Measurements from ENCODE around the gene TBATA.

DNA sequence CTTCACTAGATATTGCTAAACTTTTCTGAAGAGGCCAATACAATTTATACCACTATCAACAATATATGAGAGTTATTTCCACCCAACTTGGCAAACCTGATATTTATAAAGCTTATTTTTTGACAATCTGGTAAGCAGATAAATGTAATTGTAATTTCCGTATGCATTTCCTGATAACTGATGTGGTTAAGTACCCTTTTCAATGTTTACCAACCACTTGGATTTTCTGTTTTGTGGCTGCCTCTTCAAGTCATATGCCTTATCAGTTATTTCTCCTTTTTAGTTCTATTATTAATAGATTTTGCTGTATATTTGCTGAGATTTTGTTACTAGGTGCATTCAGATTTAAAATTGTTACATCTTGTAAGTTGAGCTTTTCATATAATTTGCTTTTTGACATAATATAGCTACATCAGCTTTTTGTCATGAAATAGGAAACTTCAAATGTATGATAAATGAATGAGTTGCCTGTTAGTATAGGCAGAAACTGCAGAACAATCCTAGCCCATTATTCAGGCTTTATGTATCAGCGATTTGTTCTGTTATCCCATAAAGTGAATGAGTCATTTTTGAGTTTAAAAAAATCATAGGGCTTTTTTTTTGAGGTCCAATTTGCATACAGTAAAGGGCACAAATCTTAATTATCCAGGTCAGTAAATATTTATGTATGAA, 42.0 kb upstream of the TBATA start:
- TF ChIP-seq POLR2AphosphoS5 (IDR thresholded peaks at IDR 0.05; ENCODE audit: borderline replicate concordance, low read depth, low read length), result no peak
- TF ChIP-seq EZH2 (IDR thresholded peaks at IDR 0.05), result no peak
- TF ChIP-seq FOXP2 (optimal IDR thresholded peaks at IDR 0.05; ENCODE audit: control extremely low read depth, extremely low read length, insufficient read depth), result no peak
